HepG2 (cell line): ENCODE data around the gene NELL2. TPM values are rescaled to one million over a fixed set of nuclear protein-coding genes. Genes with fewer than 3 reads are reported as not detected.

ENCODE experiments used
- ATAC-seq: fragments of 200-7000 bp; cut with Tn5 transposase; 3 replicates; pipeline ENCODE4 v1.9.1; 2020; ENCODE audit warnings: mild to moderate bottlenecking, moderate library complexity
- BruUV-seq: library from RNA; stranded (reverse); fragments of 400-500 nt; replicated peaks from 2 replicates; lab custom pipeline; 2021; lab: Mats Ljungman, UMichigan
- CTCF ChIA-PET: fragments of 300-600 bp; formaldehyde crosslinking; extraction: SDS; loops from one replicate; lab custom pipeline; 2021; ENCODE audit warnings: low total read pairs, inconsistent platforms, low intra/inter-chr PET ratio; lab: Yijun Ruan, JAX
- POLR2A ChIA-PET: fragments of 350-600 bp; sonication (Branson Sonifier 250); formaldehyde crosslinking; loops from one replicate; lab custom pipeline; 2020; ENCODE audit warnings: antibody characterized with exemption, inconsistent platforms; lab: Yijun Ruan, JAX
- DNase-seq: peaks from one replicate; pipeline ENCODE4 v3.0.0-alpha.2; 2015; ENCODE audit warnings: low spot score
- FAIRE-seq: peaks from 3 replicates; lab custom pipeline; 2011; peaks lifted over from hg19 to GRCh38; lab: Jason Lieb, UNC
- H2AFZ ChIP-seq: one replicate; pipeline ENCODE4 v1.6.1; 2011; ENCODE audit warnings: low read length, inconsistent platforms
- H3K27ac ChIP-seq: fragments of 300-600 bp; 3 replicates; pipeline ENCODE4 v1.8.0; 2011; ENCODE audit warnings: mixed run types, mild to moderate bottlenecking, mixed read lengths, low read length, inconsistent platforms; ENCODE audit not compliant: insufficient read depth; ENCODE audit errors: extremely low read length
- H3K27me3 ChIP-seq, 2 experiments: fragments of 200-600 bp in 1 of 2; 2 replicates in 1 of 2; 3 replicates in 1 of 2; pipeline versions ENCODE4 v1.6.0 to v1.8.0; 2011; ENCODE audit warnings: low read length in 2 of 2, mild to moderate bottlenecking in 2 of 2, moderate library complexity in 2 of 2, inconsistent platforms in 1 of 2; ENCODE audit not compliant: insufficient read depth in 2 of 2, control insufficient read depth in 1 of 2
- H3K36me3 ChIP-seq, 2 experiments: fragments of 200-600 bp in 1 of 2; replicated peaks in 1 of 2; 2 replicates in 1 of 2; 3 replicates in 1 of 2; pipeline versions ENCODE4 v1.5.1 to v1.8.0; 2011; ENCODE audit warnings: low read length in 2 of 2, inconsistent platforms in 1 of 2; ENCODE audit not compliant: insufficient read depth in 2 of 2, control insufficient read depth in 1 of 2
- H3K4me1 ChIP-seq: 2 replicates; pipeline ENCODE4 v1.5.1; 2012; ENCODE audit warnings: low read length, inconsistent platforms; ENCODE audit not compliant: insufficient read depth
- H3K4me2 ChIP-seq: 2 replicates; pipeline ENCODE4 v1.6.0; 2011; ENCODE audit warnings: low read depth, low read length, inconsistent platforms
- H3K4me3 ChIP-seq, 3 experiments: fragments of 200-600 bp in 1 of 3; sonication (generic), shearing (Covaris generic) in 1 of 3; replicated peaks in 1 of 3; 2 replicates each; pipeline ENCODE4 v1.5.1; 2011 to 2016; ENCODE audit warnings: low read length in 3 of 3, inconsistent platforms in 2 of 3, low read depth in 2 of 3, mild to moderate bottlenecking in 2 of 3, control low read depth in 1 of 3, mixed read lengths in 1 of 3; ENCODE audit not compliant: insufficient read depth in 1 of 3
- H3K79me2 ChIP-seq: one replicate; pipeline ENCODE4 v1.6.1; 2011; ENCODE audit warnings: low read length, inconsistent platforms; ENCODE audit not compliant: insufficient read depth
- H3K9ac ChIP-seq: 2 replicates; pipeline ENCODE4 v1.6.0; 2011; ENCODE audit warnings: mild to moderate bottlenecking, low read depth, low read length, inconsistent platforms; ENCODE audit not compliant: insufficient read depth
- H3K9me3 ChIP-seq: 2 replicates; pipeline ENCODE4 v1.5.1; 2012; ENCODE audit warnings: mild to moderate bottlenecking, low read length
- H4K20me1 ChIP-seq: 2 replicates; pipeline ENCODE4 v1.6.0; 2011; ENCODE audit warnings: inconsistent platforms, mild to moderate bottlenecking, low read length, moderate library complexity; ENCODE audit not compliant: insufficient read depth
- DBP ChIP-seq: sonication (generic); formaldehyde crosslinking; IDR thresholded peaks from 2 replicates; pipeline ENCODE4 v1.4.0; 2020; ENCODE audit warnings: missing genetic modification reagents; ENCODE audit errors: not compliant biosample characterization
- HMGXB4 ChIP-seq, 2 experiments: sonication (generic) in 1 of 2; formaldehyde crosslinking in 1 of 2; IDR thresholded peaks; 2 replicates each; pipeline versions ENCODE4 v1.4.0 to v1.6.1; 2018 to 2020; ENCODE audit warnings: missing genetic modification reagents in 2 of 2, borderline replicate concordance in 1 of 2, low read depth in 1 of 2, mild to moderate bottlenecking in 1 of 2, missing biosample characterization in 1 of 2
- KDM5A ChIP-seq: fragments of 200-600 bp; sonication (generic); IDR thresholded peaks from 2 replicates; pipeline ENCODE4 v1.7.0; 2018; ENCODE audit warnings: antibody characterized with exemption, mild to moderate bottlenecking, low read length, borderline replicate concordance
- MTERF4 ChIP-seq: sonication (generic); formaldehyde crosslinking; IDR thresholded peaks from 2 replicates; pipeline ENCODE4 v1.8.0; 2023; ENCODE audit warnings: mild to moderate bottlenecking, missing genetic modification reagents
- SMAD1 ChIP-seq: sonication (generic); formaldehyde crosslinking; IDR thresholded peaks from 2 replicates; pipeline ENCODE4 v1.4.0; 2020; ENCODE audit warnings: missing genetic modification reagents, low read depth, mild to moderate bottlenecking, borderline replicate concordance
- SSRP1 ChIP-seq: IDR thresholded peaks from 2 replicates; pipeline ENCODE4 v1.6.1; 2016; ENCODE audit warnings: control low read depth
- ZKSCAN1 ChIP-seq: fragments of 150-350 bp; IDR thresholded peaks from 2 replicates; pipeline ENCODE4 v1.6.1; 2014; ENCODE audit warnings: low read length
- ZNF501 ChIP-seq: sonication (generic); formaldehyde crosslinking; IDR thresholded peaks from 2 replicates; pipeline ENCODE4 v1.5.1; 2020; ENCODE audit warnings: mild to moderate bottlenecking, moderate library complexity, missing genetic modification reagents
- ZNF670 ChIP-seq: sonication (generic); formaldehyde crosslinking; IDR thresholded peaks from 2 replicates; pipeline ENCODE4 v1.8.0; 2022; ENCODE audit warnings: mild to moderate bottlenecking, missing genetic modification reagents, borderline replicate concordance
- WGBS: methylation state at CpG from one replicate; pipeline ENCODE4 v1.1.6; 2017; ENCODE audit warnings: low lambda C conversion rate; 5-methylcytosine and 5-hydroxymethylcytosine counted together
- in situ Hi-C: cut with HindIII; loops from 2 replicates; pipeline ENCODE4 v1.10.0; 2017; ENCODE audit warnings: low pct_unique_long_range_greater_than_20kb; ENCODE audit not compliant: extremely low pct_ligation_motif_present
- intact Hi-C: fragments of 100-400 bp; cut with micrococcal nuclease; formaldehyde crosslinking; loops from one replicate; pipeline ENCODE4 v1.10.0; 2022; ENCODE audit not compliant: unreplicated experiment
- polyA plus RNA-seq, 8 experiments: library from polyadenylated mRNA; depleted of rRNA in 3 of 8; stranded (reverse) in 7 of 8; unstranded in 1 of 8; fragments of >200 nt; fragmentation: Illumina TruSeq in 4 of 8; extraction: Trizol in 4 of 8; gene quantifications; 2 replicates each; pipeline versions ENCODE4 v1.2.1 to v1.2.3, GENCODE V29; 2011 to 2016; ENCODE audit warnings: low read depth in 4 of 8, missing spikeins in 1 of 8, mixed read lengths in 1 of 8; ENCODE audit not compliant: insufficient read depth in 1 of 8
- total RNA-seq, 5 experiments: library from RNA; depleted of rRNA; stranded (reverse); fragments of >200 nt; fragmentation: Illumina TruSeq; extraction: Trizol; gene quantifications; 2 replicates each; pipeline ENCODE4 v1.2.3, GENCODE V29; 2016; ENCODE audit warnings: low read depth in 1 of 5

Gene NELL2
- total and polyA plus RNA-seq, 2 of the 13 experiments (the other 11 are each of a cell fraction or from before 2014, with no cell fraction given) = 0.11 TPM; not detected in 1

GRCh38 chr12:44869503-44869902, 6.6 kb downstream of the NELL2 start (continued):
- TF ChIP-seq HMGXB4 (CRISPR knock-in tag; IDR thresholded peaks at IDR 0.05; ENCODE audit: borderline replicate concordance in 1 of 2, low read depth in 1 of 2) (no peak), KDM5A (no peak)

- Histone ChIP-seq H4K20me1 (no peaks in the 10 kb centered on the region), H3K9me3 (no peaks in the 10 kb centered on the region), H3K27me3 (no peaks in the 10 kb centered on the region), H3K4me1 (no peaks in the 10 kb centered on the region), H3K9ac (no peak overlapping the region), H3K4me2 (no peak overlapping the region), H3K27ac (no peak overlapping the region), H3K79me2 (no peaks in the 10 kb centered on the region), H3K36me3 (no peaks in the 10 kb centered on the region), H3K4me3 (no peak overlapping the region), H2AFZ (no peak overlapping the region)
- ATAC-seq = no peak
- in situ Hi-C loops (no loop called here), intact Hi-C loops (no loop called here)
- DNase-seq = no peak
- no peak for FAIRE-seq
- WGBS = 0% methylated on average over 2 of the region's 2 CpGs
- ChIA-PET POLR2A (no interaction called here), CTCF (no interaction called here)
- TF ChIP-seq SMAD1 (CRISPR knock-in tag) (no peak), ZKSCAN1 (no peak), SSRP1 (CRISPR knock-in tag) (no peak), DBP (CRISPR knock-in tag) (no peak), ZNF501 (CRISPR knock-in tag) (no peak), ZNF670 (CRISPR knock-in tag) (no peak), MTERF4 (no peak)
- no TSS peak for BruUV-seq
Observed at GRCh38 chr12:44863867-44864266, 12.2 kb downstream of the NELL2 start.
